ENCODE measurements around the gene PID1. TPM values are rescaled to one million over a fixed set of nuclear protein-coding genes. Genes with fewer than 3 reads are reported as not detected.

The PID1 gene
- polyA plus RNA-seq, 3 donors: 61.8 to 117 (median 62.3) TPM

DNA sequence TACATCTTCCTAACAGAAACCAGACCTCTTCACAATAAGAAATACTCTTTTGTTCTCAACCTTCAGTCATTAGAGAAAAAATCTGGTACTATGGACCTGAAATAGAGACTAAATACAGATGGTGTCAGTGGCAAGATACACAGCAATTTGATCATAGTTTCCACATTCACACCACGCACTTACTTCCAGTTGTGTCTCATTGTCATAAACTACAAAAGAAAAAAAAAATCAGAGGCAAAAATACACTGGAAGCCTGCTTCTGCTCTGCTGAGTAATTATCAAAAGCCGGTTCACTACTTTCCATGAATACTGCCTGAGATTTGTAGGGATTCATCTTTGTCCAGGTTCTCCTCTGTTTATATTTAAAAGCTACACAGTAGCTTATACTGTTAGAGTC is 182.6 kb downstream of the PID1 start:
- Histone ChIP-seq H3K27me3 (ENCODE audit: control insufficient read depth in 2 of 2, insufficient read depth in 2 of 2, low read length in 2 of 2) (no peaks in the 10 kb centered on the region), H3K9ac (ENCODE audit: insufficient read depth, low read length, poor library complexity, severe bottlenecking) (no peak overlapping the region), H3K4me2 (replicated peaks; ENCODE audit: extremely low read depth, low read length, poor library complexity, severe bottlenecking) (no peak overlapping the region), H3K79me2 (ENCODE audit: insufficient read depth, low read length) (no peaks in the 10 kb centered on the region), H3K36me3 (replicated peaks in 1 of 2; ENCODE audit: control insufficient read depth in 1 of 2, insufficient read depth in 2 of 2, low read length in 2 of 2) (no peaks in the 10 kb centered on the region), H3K4me1 (ENCODE audit: control insufficient read depth in 1 of 2, insufficient read depth in 2 of 2, low read length in 2 of 2) (no peaks in the 10 kb centered on the region), H3K9me3 (replicated peaks in 1 of 2; ENCODE audit: control insufficient read depth in 1 of 2, insufficient read depth in 1 of 2, low read length in 2 of 2) (peaks cover 5 to 7% of the 10 kb centered on the region in 2 donors), H4K20me1 (ENCODE audit: insufficient read depth, low read length) (peaks cover 78% of the 10 kb centered on the region), H2AFZ (ENCODE audit: insufficient read depth, low read depth, low read length, poor library complexity, severe bottlenecking) (no peak overlapping the region), H3K27ac (ENCODE audit: low read depth in 1 of 2, low read length in 2 of 2) (no peak overlapping the region), H3K4me3 (replicated peaks in 1 of 3; ENCODE audit: low read depth in 2 of 3, low read length in 3 of 3) (no peak overlapping the region)
- H3K36me3 Mint-ChIP-seq: no peaks in the 10 kb centered on the region
- no peaks in the 10 kb centered on the region for H3K4me1 Mint-ChIP-seq
- peaks cover 2 to 13% (median 4%) of the 10 kb centered on the region in 7 donors for H3K9me3 Mint-ChIP-seq
- no peak overlapping the region for H3K27ac Mint-ChIP-seq
- no peak overlapping the region for H3K4me3 Mint-ChIP-seq
- no peak for DNase-seq
- intact Hi-C loops (cut with micrococcal nuclease): no loop called here
- TF ChIP-seq, protein P1, sequence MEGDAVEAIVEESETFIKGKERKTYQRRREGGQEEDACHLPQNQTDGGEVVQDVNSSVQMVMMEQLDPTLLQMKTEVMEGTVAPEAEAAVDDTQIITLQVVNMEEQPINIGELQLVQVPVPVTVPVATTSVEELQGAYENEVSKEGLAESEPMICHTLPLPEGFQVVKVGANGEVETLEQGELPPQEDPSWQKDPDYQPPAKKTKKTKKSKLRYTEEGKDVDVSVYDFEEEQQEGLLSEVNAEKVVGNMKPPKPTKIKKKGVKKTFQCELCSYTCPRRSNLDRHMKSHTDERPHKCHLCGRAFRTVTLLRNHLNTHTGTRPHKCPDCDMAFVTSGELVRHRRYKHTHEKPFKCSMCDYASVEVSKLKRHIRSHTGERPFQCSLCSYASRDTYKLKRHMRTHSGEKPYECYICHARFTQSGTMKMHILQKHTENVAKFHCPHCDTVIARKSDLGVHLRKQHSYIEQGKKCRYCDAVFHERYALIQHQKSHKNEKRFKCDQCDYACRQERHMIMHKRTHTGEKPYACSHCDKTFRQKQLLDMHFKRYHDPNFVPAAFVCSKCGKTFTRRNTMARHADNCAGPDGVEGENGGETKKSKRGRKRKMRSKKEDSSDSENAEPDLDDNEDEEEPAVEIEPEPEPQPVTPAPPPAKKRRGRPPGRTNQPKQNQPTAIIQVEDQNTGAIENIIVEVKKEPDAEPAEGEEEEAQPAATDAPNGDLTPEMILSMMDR (IDR thresholded peaks at IDR 0.05): no peak
- WGBS (ENCODE audit: insufficient coverage): 100% methylated on average over 1 of the region's 2 CpGs
- H3K27me3 Mint-ChIP-seq (ENCODE audit: low read depth in 3 of 3): no peaks in the 10 kb centered on the region

DNA sequence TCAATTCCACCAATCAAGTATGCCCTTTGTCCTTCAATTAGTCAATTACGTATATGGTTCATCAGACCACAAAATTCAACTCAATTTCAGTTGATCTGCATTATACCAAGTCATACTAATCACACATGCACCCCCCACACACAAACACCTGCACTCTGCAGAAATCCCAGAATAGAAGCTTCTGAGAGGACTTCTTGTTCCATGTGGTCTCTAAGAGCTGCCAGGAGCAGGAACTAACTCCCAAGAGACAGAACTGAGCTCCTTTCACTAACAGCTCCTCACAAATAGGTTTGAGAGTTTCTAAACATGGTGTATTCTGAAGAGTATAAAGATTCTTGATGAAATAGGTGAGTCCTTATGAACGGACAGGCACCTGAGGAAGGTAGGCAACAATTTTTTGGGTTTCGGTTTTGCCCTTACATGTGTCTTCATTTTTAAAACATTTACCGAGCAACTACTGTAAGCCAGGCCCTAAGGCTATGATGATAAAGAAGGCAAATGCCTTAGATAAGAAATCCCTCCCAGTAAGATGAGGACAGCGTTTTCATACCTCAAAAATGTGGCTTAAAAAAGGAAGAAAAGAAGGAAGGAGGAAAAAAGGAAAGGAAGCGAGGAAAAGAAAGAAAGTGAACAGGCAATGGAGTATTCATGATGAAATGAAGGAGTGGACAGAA is 183.1 kb downstream of the PID1 start:
- TF ChIP-seq, protein P1 (IDR thresholded peaks at IDR 0.05): no peak
- H3K79me2 ChIP-seq (ENCODE audit: insufficient read depth, low read length): no peaks in the 10 kb centered on the region
- Mint-ChIP-seq H3K27me3 (ENCODE audit: low read depth in 3 of 3) (no peaks in the 10 kb centered on the region), H3K4me1 (no peaks in the 10 kb centered on the region), H3K9me3 (peaks cover 2 to 10% (median 3%) of the 10 kb centered on the region in 7 donors), H3K27ac (peak overlapping the region in 1 of 7 donors; percentile 30), H3K4me3 (no peak overlapping the region), H3K36me3 (no peaks in the 10 kb centered on the region)
- no peak overlapping the region for H3K4me2 ChIP-seq (replicated peaks; ENCODE audit: extremely low read depth, low read length, poor library complexity, severe bottlenecking)
- H3K9ac ChIP-seq (ENCODE audit: insufficient read depth, low read length, poor library complexity, severe bottlenecking): no peak overlapping the region
- no peak for DNase-seq
- H3K27ac ChIP-seq (ENCODE audit: low read depth in 1 of 2, low read length in 2 of 2): no peak overlapping the region
- H3K36me3 ChIP-seq (replicated peaks in 1 of 2; ENCODE audit: control insufficient read depth in 1 of 2, insufficient read depth in 2 of 2, low read length in 2 of 2): no peaks in the 10 kb centered on the region
- H3K4me1 ChIP-seq (ENCODE audit: control insufficient read depth in 1 of 2, insufficient read depth in 2 of 2, low read length in 2 of 2): no peaks in the 10 kb centered on the region
- H3K4me3 ChIP-seq (replicated peaks in 1 of 3; ENCODE audit: low read depth in 2 of 3, low read length in 3 of 3): no peak overlapping the region
- peaks cover 73% of the 10 kb centered on the region for H4K20me1 ChIP-seq (ENCODE audit: insufficient read depth, low read length)
- H3K9me3 ChIP-seq (replicated peaks in 1 of 2; ENCODE audit: control insufficient read depth in 1 of 2, insufficient read depth in 1 of 2, low read length in 2 of 2): peaks cover 2 to 5% of the 10 kb centered on the region in 2 donors
- no peaks in the 10 kb centered on the region for H3K27me3 ChIP-seq (ENCODE audit: control insufficient read depth in 2 of 2, insufficient read depth in 2 of 2, low read length in 2 of 2)
- H2AFZ ChIP-seq (ENCODE audit: insufficient read depth, low read depth, low read length, poor library complexity, severe bottlenecking): no peak overlapping the region
- intact Hi-C loops (cut with micrococcal nuclease): no loop called here
- 82% methylated on average over 1 of the region's 6 CpGs for WGBS (ENCODE audit: insufficient coverage)
